ENCODE data around the gene TREX2. TPM values are rescaled to one million over a fixed set of nuclear protein-coding genes. Genes with fewer than 3 reads are reported as not detected.

Gene TREX2
- total and polyA plus RNA-seq, 2 of the 4 experiments (the other 2 are of a cell fraction), result 0.36 to 0.84 TPM

GRCh38 chrX:153493085-153493484 is 47.2 kb upstream of the TREX2 start:
- H3K9ac ChIP-seq (ENCODE audit: low read depth, low read length), result no peak overlapping the region
- ChIA-PET CTCF (no interaction called here), POLR2A (ENCODE audit: unreplicated experiment) (no interaction called here)
- intact Hi-C loops (cut with micrococcal nuclease) (no loop called here), in situ Hi-C loops (cut with MboI; ENCODE audit: low sequenced_read_pairs) (no loop called here), dilution Hi-C loops (cut with HindIII; ENCODE audit: low sequenced_read_pairs, unreplicated experiment) (no loop called here)
- TF ChIP-seq POLR2A (IDR thresholded peaks at IDR 0.05; ENCODE audit: low read depth, low read length) (no peak), FOS (IDR thresholded peaks at IDR 0.05; ENCODE audit: low read depth, low read length) (no peak), RCOR1 (IDR thresholded peaks at IDR 0.05; ENCODE audit: insufficient replicate concordance, low read length) (no peak), MXI1 (IDR thresholded peaks at IDR 0.05; ENCODE audit: borderline replicate concordance, low read depth, low read length) (no peak)
- H4K8ac ChIP-seq (ENCODE audit: low read depth in 2 of 2, low read length in 2 of 2), result no peak overlapping the region
- no peak overlapping the region for H2BK5ac ChIP-seq (ENCODE audit: low read depth, low read length, poor library complexity, severe bottlenecking)
- H4K20me1 ChIP-seq (ENCODE audit: insufficient read depth, low read length), result no peaks in the 10 kb centered on the region
- H3K27ac ChIP-seq (ENCODE audit: insufficient read depth, low read length), result no peak overlapping the region
- 0 out of 2 replicates have a peak, but pooled peaks cover 2% of the 10 kb centered on the region for H3K9me1 ChIP-seq (ENCODE audit: insufficient read depth, low read length)
- no peak for DNase-seq
- WGBS, 2 experiments (ENCODE audit: extremely low coverage in 2 of 2, insufficient read length in 1 of 2), result 63% methylated on average over 3 of the region's 11 CpGs; no CpG with 5 or more reads in 1 of the 2 experiments
- no peak overlapping the region for H2AFZ ChIP-seq (replicated peaks; ENCODE audit: low read length, poor library complexity)
- H2AK9ac ChIP-seq (replicated peaks; ENCODE audit: low read depth, low read length, poor library complexity), result no peak overlapping the region
- no peak for ATAC-seq (ENCODE audit: low read depth)
- H2AK5ac ChIP-seq (ENCODE audit: low read depth, low read length), result no peak overlapping the region; the same call in 1 of the 2 replicates
- no peak overlapping the region for H3K4me2 ChIP-seq (ENCODE audit: low read depth, low read length)
- no peak overlapping the region for H2BK15ac ChIP-seq (ENCODE audit: low read depth, low read length)
- H4K91ac ChIP-seq (ENCODE audit: insufficient read depth, low read depth, low read length), result no peak overlapping the region
- peaks cover 27% of the 10 kb centered on the region for H3K4me1 ChIP-seq (ENCODE audit: control insufficient read depth, insufficient read depth, low read length)
- peaks cover 0 to 8% of the 10 kb centered on the region in 2 experiments; a peak in 2 of 4 replicates for H3K79me1 ChIP-seq (ENCODE audit: low read depth in 1 of 2, low read length in 2 of 2)
- no peak overlapping the region for H2BK20ac ChIP-seq (ENCODE audit: low read depth, low read length)
- BruUV-seq (replicated peaks), result no TSS peak
- H4K5ac ChIP-seq (ENCODE audit: low read depth, low read length), result no peak overlapping the region
- H3K18ac ChIP-seq (ENCODE audit: low read depth, low read length), result no peak overlapping the region
- H3K4ac ChIP-seq (ENCODE audit: low read depth, low read length), result peak overlapping the region; percentile 35; the same call in 1 of the 2 replicates
- no peaks in the 10 kb centered on the region for H3K27me3 ChIP-seq (ENCODE audit: control insufficient read depth, insufficient read depth, low read length)
- H3K23ac ChIP-seq (ENCODE audit: low read depth, low read length), result no peak overlapping the region
- no peaks in the 10 kb centered on the region for H3K36me3 ChIP-seq (ENCODE audit: control insufficient read depth, insufficient read depth, low read length)
- H3K14ac ChIP-seq (replicated peaks; ENCODE audit: low read depth, low read length), result no peak overlapping the region
- no peaks in the 10 kb centered on the region; the same call in 1 of the 2 replicates for H3K9me3 ChIP-seq (ENCODE audit: control insufficient read depth, insufficient read depth, low read length)
- H3K56ac ChIP-seq (ENCODE audit: extremely low read depth, insufficient read depth, low read length), result no peak overlapping the region
- H2BK120ac ChIP-seq (ENCODE audit: low read depth, low read length), result no peak overlapping the region
- H3K4me3 ChIP-seq (ENCODE audit: insufficient read depth, low read depth, low read length), result no peak overlapping the region

Measured in IMR-90 (cell line).